DND-41 (cell line): ENCODE measurements around the gene GRIA1.

ENCODE experiments used
- ATAC-seq: fragments of 200-7000 bp; cut with Tn5 transposase; 3 replicates; pipeline ENCODE4 v1.9.1; 2021; ENCODE audit warnings: low read depth; ENCODE audit not compliant: insufficient read depth
- DNase-seq: peaks from one replicate; pipeline ENCODE4 v3.0.0-alpha.2; 2020
- H2AFZ ChIP-seq: 2 replicates; pipeline ENCODE4 v1.6.0; 2012; ENCODE audit warnings: low read depth, low read length
- H3K27ac ChIP-seq: 2 replicates; pipeline ENCODE4 v1.5.1; 2012; ENCODE audit warnings: low read length, inconsistent platforms
- H3K27me3 ChIP-seq: fragments of 200-600 bp; sonication (generic); 2 replicates; pipeline ENCODE4 v1.6.0; 2012; ENCODE audit warnings: low read length, mild to moderate bottlenecking, inconsistent platforms; ENCODE audit not compliant: insufficient read depth, poor library complexity
- H3K36me3 ChIP-seq: 2 replicates; pipeline ENCODE4 v1.5.1; 2012; ENCODE audit warnings: low read length, inconsistent platforms; ENCODE audit not compliant: insufficient read depth
- H3K4me1 ChIP-seq: 2 replicates; pipeline ENCODE4 v1.5.1; 2012; ENCODE audit warnings: mild to moderate bottlenecking, low read length; ENCODE audit not compliant: insufficient read depth
- H3K4me2 ChIP-seq: 2 replicates; pipeline ENCODE4 v1.6.0; 2012; ENCODE audit warnings: mild to moderate bottlenecking, moderate library complexity, low read length, inconsistent platforms; ENCODE audit not compliant: insufficient read depth
- H3K4me3 ChIP-seq, 2 experiments: fragments of 200-600 bp in 1 of 2; shearing (Covaris generic) in 1 of 2; 2 replicates each; pipeline ENCODE4 v1.5.1; 2012 to 2016; ENCODE audit warnings: inconsistent platforms in 2 of 2, low read length in 2 of 2, mild to moderate bottlenecking in 2 of 2, low read depth in 1 of 2, moderate library complexity in 1 of 2
- H3K79me2 ChIP-seq: 2 replicates; pipeline ENCODE4 v1.6.0; 2012; ENCODE audit warnings: low read length, inconsistent platforms; ENCODE audit not compliant: insufficient read depth
- H3K9ac ChIP-seq: 2 replicates; pipeline ENCODE4 v1.6.0; 2012; ENCODE audit warnings: low read depth, mild to moderate bottlenecking, inconsistent platforms, low read length, moderate library complexity
- H3K9me3 ChIP-seq: 2 replicates; pipeline ENCODE4 v1.5.1; 2012; ENCODE audit warnings: low read length, moderate library complexity, mild to moderate bottlenecking, inconsistent platforms; ENCODE audit not compliant: insufficient read depth, severe bottlenecking
- H4K20me1 ChIP-seq: 2 replicates; pipeline ENCODE4 v1.6.0; 2012; ENCODE audit warnings: low read length; ENCODE audit not compliant: insufficient read depth
- EZH2 ChIP-seq: IDR thresholded peaks from 3 replicates; pipeline ENCODE4 v1.6.1; 2012; ENCODE audit warnings: borderline replicate concordance, low read depth, mild to moderate bottlenecking, moderate library complexity, low read length, inconsistent platforms; ENCODE audit not compliant: severe bottlenecking
- TF ChIP-seq, protein P1 (sequence below): IDR thresholded peaks from 2 replicates; pipeline ENCODE4 v1.5.1; 2012; ENCODE audit warnings: borderline replicate concordance, low read length, moderate library complexity, mild to moderate bottlenecking; ENCODE audit not compliant: poor library complexity, severe bottlenecking; ENCODE audit errors: extremely low read depth

Gene GRIA1

DNA sequence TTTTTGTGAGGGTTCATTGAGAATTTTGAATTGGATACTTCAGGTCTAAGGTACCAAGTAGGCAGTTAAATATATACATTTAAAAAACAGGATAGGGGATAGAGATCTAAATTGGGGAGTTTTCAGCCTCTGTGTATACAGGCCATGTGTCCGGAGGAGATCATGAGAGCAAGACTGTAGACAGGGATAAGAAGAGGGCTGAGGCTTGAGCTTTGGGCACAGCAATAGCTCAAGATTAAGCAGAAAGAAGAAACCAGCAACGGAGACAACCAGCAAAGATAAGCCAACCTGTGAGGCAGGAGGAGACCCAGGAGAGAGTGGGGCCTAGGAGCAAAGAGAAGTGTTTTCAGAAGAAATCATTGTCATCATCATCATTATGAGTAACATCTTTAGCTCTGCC is 258.4 kb downstream of the GRIA1 start:
- Histone ChIP-seq H3K4me2 (no peak overlapping the region), H2AFZ (no peak overlapping the region), H3K4me3 (no peak overlapping the region), H3K4me1 (no peaks in the 10 kb centered on the region), H3K27ac (no peak overlapping the region), H3K36me3 (no peaks in the 10 kb centered on the region), H3K9ac (no peak overlapping the region), H4K20me1 (no peaks in the 10 kb centered on the region), H3K79me2 (no peaks in the 10 kb centered on the region), H3K27me3 (no peaks in the 10 kb centered on the region), H3K9me3 (no peaks in the 10 kb centered on the region)
- ATAC-seq: no peak
- TF ChIP-seq, protein P1, sequence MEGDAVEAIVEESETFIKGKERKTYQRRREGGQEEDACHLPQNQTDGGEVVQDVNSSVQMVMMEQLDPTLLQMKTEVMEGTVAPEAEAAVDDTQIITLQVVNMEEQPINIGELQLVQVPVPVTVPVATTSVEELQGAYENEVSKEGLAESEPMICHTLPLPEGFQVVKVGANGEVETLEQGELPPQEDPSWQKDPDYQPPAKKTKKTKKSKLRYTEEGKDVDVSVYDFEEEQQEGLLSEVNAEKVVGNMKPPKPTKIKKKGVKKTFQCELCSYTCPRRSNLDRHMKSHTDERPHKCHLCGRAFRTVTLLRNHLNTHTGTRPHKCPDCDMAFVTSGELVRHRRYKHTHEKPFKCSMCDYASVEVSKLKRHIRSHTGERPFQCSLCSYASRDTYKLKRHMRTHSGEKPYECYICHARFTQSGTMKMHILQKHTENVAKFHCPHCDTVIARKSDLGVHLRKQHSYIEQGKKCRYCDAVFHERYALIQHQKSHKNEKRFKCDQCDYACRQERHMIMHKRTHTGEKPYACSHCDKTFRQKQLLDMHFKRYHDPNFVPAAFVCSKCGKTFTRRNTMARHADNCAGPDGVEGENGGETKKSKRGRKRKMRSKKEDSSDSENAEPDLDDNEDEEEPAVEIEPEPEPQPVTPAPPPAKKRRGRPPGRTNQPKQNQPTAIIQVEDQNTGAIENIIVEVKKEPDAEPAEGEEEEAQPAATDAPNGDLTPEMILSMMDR: no peak
- TF ChIP-seq EZH2: no peak
- DNase-seq: no peak

DNA sequence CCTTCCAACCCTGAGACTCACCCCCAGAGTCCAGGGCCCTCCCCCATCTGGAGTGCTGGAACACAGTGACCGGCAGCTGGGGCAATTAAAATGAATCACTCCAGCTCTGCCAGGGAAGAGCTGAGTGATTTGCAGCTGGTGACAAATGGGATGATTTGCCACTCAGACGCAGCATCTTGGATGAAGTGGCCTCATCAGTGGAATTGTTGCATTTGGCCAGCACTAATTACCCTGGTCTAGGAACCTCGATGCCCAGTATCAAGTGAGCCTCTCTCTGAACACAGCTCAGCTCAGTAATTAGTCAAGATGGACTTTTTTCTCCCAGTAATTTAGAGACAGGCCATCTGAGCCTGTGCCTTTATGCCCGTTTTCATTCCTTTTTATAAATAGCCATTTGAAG is 259.5 kb downstream of the GRIA1 start:
- no peaks in the 10 kb centered on the region for H3K9me3 ChIP-seq
- H3K4me3 ChIP-seq: no peak overlapping the region
- no peak for DNase-seq
- TF ChIP-seq EZH2: no peak
- TF ChIP-seq, protein P1: no peak
- no peak overlapping the region for H3K9ac ChIP-seq
- H3K4me1 ChIP-seq: no peaks in the 10 kb centered on the region
- no peak overlapping the region for H2AFZ ChIP-seq
- no peaks in the 10 kb centered on the region for H3K79me2 ChIP-seq
- H3K4me2 ChIP-seq: no peak overlapping the region
- H4K20me1 ChIP-seq: no peaks in the 10 kb centered on the region
- H3K27me3 ChIP-seq: no peaks in the 10 kb centered on the region
- no peak overlapping the region for H3K27ac ChIP-seq
- H3K36me3 ChIP-seq: no peaks in the 10 kb centered on the region
- ATAC-seq: no peak

DNA sequence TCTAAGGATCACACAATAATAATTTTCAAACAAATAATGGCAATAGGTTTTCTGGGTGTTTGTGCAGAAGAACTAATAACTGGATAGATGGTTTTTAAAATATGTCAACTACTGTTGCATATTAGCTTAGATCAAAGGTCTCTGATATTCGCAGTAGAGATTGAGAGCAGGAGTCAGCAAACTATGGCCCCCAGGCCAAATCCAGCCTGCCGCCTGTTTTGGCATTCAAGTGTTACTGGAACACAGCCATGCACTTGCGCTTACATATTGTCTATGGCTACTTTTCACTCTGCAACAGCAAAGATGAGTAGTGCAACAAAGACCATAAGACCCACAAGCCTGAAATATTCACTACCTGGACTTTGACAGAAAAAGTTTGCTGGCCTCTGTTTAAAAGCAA is 260.8 kb downstream of the GRIA1 start:
- no peaks in the 10 kb centered on the region for H3K36me3 ChIP-seq
- H3K9me3 ChIP-seq: no peaks in the 10 kb centered on the region
- TF ChIP-seq EZH2: no peak
- TF ChIP-seq, protein P1: no peak
- ATAC-seq (no peak), DNase-seq (no peak)
- H2AFZ ChIP-seq: no peak overlapping the region
- no peak overlapping the region for H3K4me2 ChIP-seq
- no peaks in the 10 kb centered on the region for H3K79me2 ChIP-seq
- H3K4me1 ChIP-seq: no peaks in the 10 kb centered on the region
- H3K27me3 ChIP-seq: no peaks in the 10 kb centered on the region
- no peak overlapping the region for H3K4me3 ChIP-seq
- H3K9ac ChIP-seq: no peak overlapping the region
- H3K27ac ChIP-seq: no peak overlapping the region
- H4K20me1 ChIP-seq: no peaks in the 10 kb centered on the region

DNA sequence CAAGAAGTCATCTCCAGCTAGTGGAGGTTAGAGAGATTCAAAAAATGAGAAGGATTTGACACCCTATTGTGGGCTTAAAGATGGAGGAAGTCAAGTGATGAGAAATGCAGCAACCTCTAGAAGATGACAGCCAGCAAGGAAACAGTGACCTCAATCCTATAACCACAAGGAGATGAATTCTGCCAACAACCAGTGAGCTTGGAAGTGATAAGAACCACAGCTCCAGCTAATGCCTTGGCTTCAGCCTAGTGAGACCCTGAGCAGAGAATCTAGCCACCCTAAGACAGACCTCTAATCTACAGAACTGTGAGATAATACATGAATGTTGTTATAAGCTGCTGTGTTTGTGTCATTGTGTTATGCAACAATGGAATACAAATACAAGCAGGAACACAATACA is 262.4 kb downstream of the GRIA1 start:
- Histone ChIP-seq H2AFZ (no peak overlapping the region), H3K27me3 (no peaks in the 10 kb centered on the region), H3K4me1 (no peaks in the 10 kb centered on the region), H3K27ac (no peak overlapping the region), H3K36me3 (no peaks in the 10 kb centered on the region), H4K20me1 (no peaks in the 10 kb centered on the region), H3K9ac (no peak overlapping the region), H3K4me3 (no peak overlapping the region), H3K9me3 (no peaks in the 10 kb centered on the region), H3K4me2 (no peak overlapping the region), H3K79me2 (no peaks in the 10 kb centered on the region)
- no peak for ATAC-seq
- DNase-seq: no peak
- TF ChIP-seq EZH2: no peak
- TF ChIP-seq, protein P1: no peak
